Activated naive CD4-positive, alpha-beta T cell treated with anti-CD3 and anti-CD28 coated beads, Interleukin-2, amount 50 U/mL, for 72 hours (primary cell): ENCODE data around the gene NRXN3. TPM values are rescaled to one million over a fixed set of nuclear protein-coding genes. Genes with fewer than 3 reads are reported as not detected.
A peak's percentile ranks its signal among the peaks of the same experiment; 100 is the strongest.
"Not testable (repeated sequence)": the region's sequence is repeated elsewhere in the genome, so short reads cannot be mapped to it uniquely, and the experiment has no call there.

Experiments
- ATAC-seq, 2 donors: fragments of 150-1000 bp; cut with Tn5 transposase; 2 replicates each; pipeline ENCODE4 v1.10.0; 2021; ENCODE audit warnings: mild to moderate bottlenecking in 2 of 2, moderate library complexity in 2 of 2
- DNase-seq, 2 donors: peaks; one replicate each; pipeline ENCODE4 v3.0.0; 2021 to 2022; ENCODE audit warnings: low spot score in 2 of 2
- H3K27ac Mint-ChIP-seq, 2 donors: one replicate each; pipeline ENCODE4 v1.8.0; 2022; ENCODE audit warnings: mild to moderate bottlenecking in 2 of 2, mixed read lengths in 2 of 2
- H3K36me3 Mint-ChIP-seq, 2 donors: one replicate each; pipeline ENCODE4 v1.8.0; 2022; ENCODE audit warnings: mixed read lengths in 2 of 2
- H3K9me3 Mint-ChIP-seq, 2 donors: one replicate each; pipeline ENCODE4 v1.8.0; 2022; ENCODE audit warnings: mixed read lengths in 2 of 2
- total RNA-seq, 2 donors: library from RNA; stranded (reverse); gene quantifications; one replicate each; pipeline ENCODE4 v1.2.3, GENCODE V29; 2022

NRXN3 gene
- total RNA-seq, 2 donors from 2014 or later: not detected

- no peaks in the 10 kb centered on the region for H3K36me3 Mint-ChIP-seq
- DNase-seq: peak; percentile 54 to 65
- peaks cover 4% of the 10 kb centered on the region in 2 donors for H3K9me3 Mint-ChIP-seq
- ATAC-seq: no peak
- no peak overlapping the region for H3K27ac Mint-ChIP-seq
These were observed 278.3 kb downstream of the NRXN3 start for GRCh38 chr14:78448164-78449094.

GRCh38 chr14:78450669-78451318 is 280.6 kb downstream of the NRXN3 start:
- ATAC-seq (no peak), DNase-seq (no peak)
- H3K9me3 Mint-ChIP-seq: peaks cover 8 to 9% of the 10 kb centered on the region in 2 donors
- no peaks in the 10 kb centered on the region for H3K36me3 Mint-ChIP-seq
- H3K27ac Mint-ChIP-seq: no peak overlapping the region

DNA sequence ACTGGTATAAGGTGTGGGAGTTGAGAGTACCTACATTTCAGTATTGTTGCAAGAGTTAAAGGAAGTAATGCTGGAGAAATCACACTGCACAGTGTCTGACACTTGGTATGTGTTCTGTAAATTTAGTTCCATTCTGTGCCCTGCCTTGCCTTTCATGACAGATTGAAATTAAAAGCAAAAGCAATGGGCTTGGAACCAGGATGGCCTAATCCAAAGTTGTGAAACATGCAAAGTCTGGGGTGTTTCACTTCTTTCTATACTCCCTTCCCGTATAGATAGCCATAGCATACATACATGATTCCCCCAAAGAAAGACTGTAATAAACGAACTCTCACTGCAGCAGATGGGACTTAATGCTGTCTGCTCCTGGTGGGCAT is 281.1 kb downstream of the NRXN3 start:
- no peak for ATAC-seq
- no peaks in the 10 kb centered on the region for H3K36me3 Mint-ChIP-seq
- peaks cover 7 to 8% of the 10 kb centered on the region in 2 donors for H3K9me3 Mint-ChIP-seq
- H3K27ac Mint-ChIP-seq: no peak overlapping the region
- no peak for DNase-seq

DNA sequence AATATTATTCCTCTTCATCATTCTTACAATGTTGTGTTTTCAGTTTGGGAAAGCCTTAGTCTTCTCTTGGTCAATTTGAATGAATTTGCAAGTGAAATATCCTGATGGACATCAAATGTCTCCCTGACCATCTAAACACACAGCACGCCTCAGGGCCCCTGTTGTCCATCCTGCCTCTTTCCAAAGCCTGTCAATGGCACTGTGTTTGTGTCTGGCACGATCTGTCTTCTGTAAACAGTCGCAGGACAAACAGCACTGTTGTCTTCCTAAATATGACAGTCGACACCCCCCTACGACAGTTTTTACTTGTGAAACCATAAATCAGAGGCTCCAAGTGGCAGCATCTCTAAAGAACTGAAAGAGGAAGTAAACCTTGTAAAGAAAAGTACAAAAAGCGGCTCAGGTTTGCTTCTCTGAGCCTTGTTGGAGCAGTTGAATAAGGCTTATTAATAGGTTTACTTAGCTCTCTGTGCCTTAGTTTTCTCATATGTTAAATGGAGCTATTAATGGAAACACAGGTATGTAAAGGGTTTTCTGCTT is 285.8 kb downstream of the NRXN3 start:
- ATAC-seq: no peak
- no peak for DNase-seq
- peaks cover 4 to 5% of the 10 kb centered on the region in 2 donors for H3K9me3 Mint-ChIP-seq

GRCh38 chr14:78469947-78470346 is 299.8 kb downstream of the NRXN3 start:
- Mint-ChIP-seq H3K36me3 (no peaks in the 10 kb centered on the region), H3K9me3 (peaks cover 5% of the 10 kb centered on the region in 2 donors)

More for the DNA sequence above, 285.8 kb downstream of the NRXN3 start:
- Mint-ChIP-seq H3K36me3 (no peaks in the 10 kb centered on the region), H3K27ac (no peak overlapping the region)

DNA sequence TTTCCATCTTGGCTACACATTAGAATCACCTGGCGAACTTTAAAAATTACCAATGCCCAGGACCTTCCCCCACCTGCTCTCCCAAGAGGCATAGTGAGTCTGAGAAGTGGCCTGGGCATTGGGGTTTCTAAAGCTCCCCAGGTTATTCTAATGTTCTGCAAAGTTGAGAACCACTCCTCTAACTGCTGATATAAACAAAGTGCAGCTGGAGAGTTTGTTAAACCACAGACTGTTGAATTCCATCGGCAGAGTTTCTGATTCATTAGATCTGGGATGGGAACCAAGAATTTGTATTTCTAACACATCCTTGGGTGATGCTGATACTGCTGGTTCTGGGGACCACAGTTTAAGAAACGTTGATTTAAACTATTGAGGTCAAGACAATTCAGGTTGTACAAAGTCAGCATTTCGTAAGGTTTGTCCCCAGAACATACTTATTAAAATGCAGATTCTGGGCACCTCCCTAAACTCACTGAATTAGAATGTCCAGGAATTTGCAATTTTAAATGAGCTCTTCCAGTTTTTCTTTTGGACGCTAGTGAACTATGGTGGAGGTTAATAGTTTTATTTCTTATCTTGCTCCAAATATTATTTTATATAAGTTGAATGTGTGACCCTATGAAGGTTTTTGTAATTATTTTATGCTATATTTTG is 309.1 kb downstream of the NRXN3 start:
- no peaks in the 10 kb centered on the region for H3K9me3 Mint-ChIP-seq
- no peaks in the 10 kb centered on the region for H3K36me3 Mint-ChIP-seq
- DNase-seq (no peak), ATAC-seq (no peak)
- no peak overlapping the region for H3K27ac Mint-ChIP-seq

More at GRCh38 chr14:78469947-78470346, 299.8 kb downstream of the NRXN3 start:
- no peak for ATAC-seq
- no peak for DNase-seq
- no peak overlapping the region for H3K27ac Mint-ChIP-seq

- H3K9me3 Mint-ChIP-seq: no peaks in the 10 kb centered on the region
- H3K36me3 Mint-ChIP-seq: no peaks in the 10 kb centered on the region
- DNase-seq: no peak
- no peak overlapping the region for H3K27ac Mint-ChIP-seq
- no peak for ATAC-seq
These were observed 313.9 kb downstream of the NRXN3 start for GRCh38 chr14:78484028-78484427.

- Mint-ChIP-seq H3K36me3 (no peaks in the 10 kb centered on the region), H3K27ac (no peak overlapping the region), H3K9me3 (no peaks in the 10 kb centered on the region)
- DNase-seq: no peak
- no peak for ATAC-seq
These were observed 315.9 kb downstream of the NRXN3 start for GRCh38 chr14:78486081-78486480.

- no peak overlapping the region for H3K27ac Mint-ChIP-seq
- no peaks in the 10 kb centered on the region for H3K36me3 Mint-ChIP-seq
- H3K9me3 Mint-ChIP-seq: no peaks in the 10 kb centered on the region
- ATAC-seq (no peak), DNase-seq (no peak)
These were observed 316.4 kb downstream of the NRXN3 start for GRCh38 chr14:78486621-78487020.

DNA sequence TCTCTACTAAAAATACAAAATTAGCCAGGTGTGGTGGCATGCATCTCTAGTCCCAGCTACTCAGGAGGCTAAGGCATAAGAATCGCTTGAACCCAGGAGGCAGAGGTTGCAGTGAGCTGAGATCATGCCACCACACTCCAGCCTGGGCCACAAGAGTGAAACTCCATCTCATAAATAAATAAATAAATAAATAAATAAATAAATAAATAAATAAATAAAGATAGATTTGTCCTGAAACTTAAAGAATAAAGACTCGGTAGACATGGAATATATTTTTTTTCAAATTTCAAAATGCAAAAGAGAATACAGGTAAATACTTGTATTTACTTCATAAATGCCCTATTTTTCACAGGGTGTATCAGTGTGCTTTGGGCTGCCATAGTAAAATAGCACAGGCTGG is 317.4 kb downstream of the NRXN3 start:
- not testable (repeated sequence) for H3K9me3 Mint-ChIP-seq, H3K36me3 Mint-ChIP-seq, ATAC-seq

GRCh38 chr14:78488938-78489337 is 318.8 kb downstream of the NRXN3 start:
- no peaks in the 10 kb centered on the region for H3K9me3 Mint-ChIP-seq
- no peak for DNase-seq
- no peak overlapping the region for H3K27ac Mint-ChIP-seq
- no peak for ATAC-seq
- no peaks in the 10 kb centered on the region for H3K36me3 Mint-ChIP-seq

More for the DNA sequence above, 317.4 kb downstream of the NRXN3 start:
- DNase-seq, H3K27ac Mint-ChIP-seq: not testable (repeated sequence)

- Mint-ChIP-seq H3K9me3 (no peaks in the 10 kb centered on the region), H3K36me3 (no peaks in the 10 kb centered on the region), H3K27ac (no peak overlapping the region)
- DNase-seq (no peak), ATAC-seq (no peak)
These were observed 320.9 kb downstream of the NRXN3 start for GRCh38 chr14:78491048-78491447.

DNA sequence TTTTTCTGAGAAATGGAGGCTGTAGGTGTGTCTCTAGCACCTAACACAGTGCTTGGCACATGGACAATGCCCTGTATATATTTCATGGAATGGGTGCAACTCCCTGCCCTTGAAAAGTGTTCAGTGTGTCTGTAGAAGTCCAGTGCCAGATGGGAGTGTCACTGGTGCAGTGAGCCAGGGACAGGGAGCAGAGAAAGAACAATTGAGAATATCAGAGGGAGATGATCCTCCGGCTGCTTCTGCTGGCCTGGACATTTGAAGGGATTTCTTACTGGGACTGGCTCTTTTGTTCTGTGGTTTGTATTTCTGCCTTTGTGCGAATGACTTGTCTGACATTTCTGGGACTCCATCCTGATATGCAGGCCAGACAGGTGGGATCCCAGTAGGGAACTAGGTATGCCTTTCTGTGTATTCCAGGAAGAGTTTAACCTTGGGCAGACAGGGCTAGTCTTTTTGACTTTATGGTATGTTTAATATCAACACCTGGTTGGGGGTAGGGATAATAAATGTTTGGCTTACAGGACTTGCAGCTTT is 328.0 kb downstream of the NRXN3 start:
- DNase-seq (no peak), ATAC-seq (no peak)
- Mint-ChIP-seq H3K9me3 (no peaks in the 10 kb centered on the region), H3K27ac (no peak overlapping the region), H3K36me3 (no peaks in the 10 kb centered on the region)

GRCh38 chr14:78501909-78502308 is 331.7 kb downstream of the NRXN3 start:
- DNase-seq (no peak), ATAC-seq (no peak)
- no peaks in the 10 kb centered on the region for H3K36me3 Mint-ChIP-seq
- no peak overlapping the region for H3K27ac Mint-ChIP-seq
- H3K9me3 Mint-ChIP-seq: no peaks in the 10 kb centered on the region

DNA sequence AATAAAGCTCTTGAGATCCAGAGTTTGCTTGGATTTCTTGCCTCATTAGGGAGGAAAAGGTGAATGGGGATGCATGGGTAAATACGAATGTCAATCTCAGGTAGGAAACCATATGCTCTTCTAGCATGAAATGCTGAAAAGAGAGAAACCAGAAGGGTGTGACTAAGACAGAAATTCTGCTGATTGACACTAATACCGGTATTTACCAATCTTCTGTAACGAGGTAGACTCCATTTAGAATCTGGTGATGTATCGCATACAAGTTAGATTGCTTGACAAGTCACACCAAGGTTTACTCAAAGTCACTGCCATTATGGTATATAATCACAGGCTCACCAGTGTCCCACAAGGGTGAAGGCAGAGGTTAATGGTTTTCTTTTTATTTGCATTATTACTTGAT is 337.9 kb downstream of the NRXN3 start:
- Mint-ChIP-seq H3K27ac (no peak overlapping the region), H3K9me3 (peaks cover 0 to under 1% of the 10 kb centered on the region in 2 donors), H3K36me3 (no peaks in the 10 kb centered on the region)
- DNase-seq: no peak
- ATAC-seq: no peak

DNA sequence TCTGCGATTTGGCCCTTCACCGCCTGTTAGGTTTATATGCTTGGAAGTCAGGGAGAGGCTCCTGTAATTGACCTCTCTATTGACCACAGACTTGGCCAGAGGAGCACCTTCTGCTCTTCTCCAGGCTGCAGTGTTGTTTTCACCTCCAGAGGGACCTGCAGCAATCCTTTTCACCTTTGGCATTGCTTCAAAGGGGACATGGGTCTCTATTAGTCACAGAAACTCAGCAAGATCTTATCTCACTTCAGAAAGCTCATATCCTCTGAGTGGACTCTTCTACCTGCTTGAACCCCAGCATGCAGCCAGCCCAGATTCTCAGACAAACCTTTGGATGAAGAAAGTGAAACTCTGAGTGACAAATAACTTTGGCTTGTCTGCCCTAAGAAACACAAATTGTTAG is 339.3 kb downstream of the NRXN3 start:
- Mint-ChIP-seq H3K36me3 (no peaks in the 10 kb centered on the region), H3K9me3 (peaks cover 0 to 6% of the 10 kb centered on the region in 2 donors), H3K27ac (no peak overlapping the region)
- no peak for DNase-seq
- ATAC-seq: no peak

- DNase-seq (no peak), ATAC-seq (no peak)
- Mint-ChIP-seq H3K9me3 (peaks cover 0 to 11% of the 10 kb centered on the region in 2 donors), H3K36me3 (no peaks in the 10 kb centered on the region), H3K27ac (no peak overlapping the region)
These were observed 341.8 kb downstream of the NRXN3 start for GRCh38 chr14:78512021-78512420.
